GM21529 (cell line): ENCODE measurements around the gene ROBO3.

Experiments
- ATAC-seq: cut with Tn5 transposase; IDR thresholded peaks from one replicate; pipeline ENCODE4 v1.9.1; 2021; ENCODE audit not compliant: unreplicated experiment

Gene ROBO3

DNA sequence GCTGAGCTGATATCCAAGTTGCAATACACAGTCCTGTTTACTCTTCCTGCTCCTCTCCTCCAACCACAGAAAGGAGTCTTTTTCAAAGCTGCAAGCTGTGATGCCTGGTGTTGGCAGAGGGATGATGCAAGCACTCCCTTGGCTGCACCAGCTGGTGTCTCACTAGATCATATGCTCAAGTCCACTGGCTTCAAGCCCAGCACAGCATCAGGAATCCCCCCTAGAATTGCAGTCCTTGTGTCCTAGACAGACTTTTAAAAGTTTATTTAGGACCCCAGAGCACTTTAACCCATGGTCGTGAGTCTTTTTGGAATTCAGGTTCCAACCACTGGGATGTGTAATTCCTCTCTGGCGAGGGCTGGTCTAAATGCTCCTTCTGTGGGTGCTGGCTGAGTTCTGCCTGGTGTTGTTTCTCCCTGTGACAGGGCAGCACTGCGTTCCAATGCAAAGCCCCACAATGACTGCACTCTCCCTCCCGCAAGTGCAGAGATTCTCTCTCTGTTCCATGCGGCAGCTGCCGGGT lies 51.9 kb downstream of the ROBO3 start:
- ATAC-seq = no peak

GRCh38 chr11:124918950-124919349 lies 53.7 kb downstream of the ROBO3 start, which contains the start of gene HEPN1:
TSS of gene HEPN1 (plus strand) at chr11:124919250.
- ATAC-seq = no peak

DNA sequence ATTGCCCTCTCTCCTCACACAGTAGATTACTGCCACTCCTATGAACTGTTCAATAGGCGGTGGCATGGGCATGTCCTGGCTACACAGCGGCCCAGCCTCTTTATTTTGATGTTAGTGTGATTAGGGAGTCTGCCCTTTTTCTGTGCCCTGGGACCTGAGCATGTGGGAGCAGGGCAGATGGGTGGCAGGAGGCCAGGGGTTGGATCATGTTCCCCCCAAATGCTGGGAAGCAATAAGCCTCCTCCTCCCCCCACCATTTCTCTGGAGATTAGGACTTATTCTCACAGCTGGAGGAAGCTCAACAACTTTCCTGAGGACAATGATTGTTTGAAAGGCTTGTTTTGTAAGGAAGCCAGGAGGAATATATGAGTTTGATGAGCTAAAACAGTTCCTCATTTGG lies 54.7 kb downstream of the ROBO3 start:
- ATAC-seq = no peak

- ATAC-seq = no peak
Observed at GRCh38 chr11:124920356-124920755, 55.1 kb downstream of the ROBO3 start.

DNA sequence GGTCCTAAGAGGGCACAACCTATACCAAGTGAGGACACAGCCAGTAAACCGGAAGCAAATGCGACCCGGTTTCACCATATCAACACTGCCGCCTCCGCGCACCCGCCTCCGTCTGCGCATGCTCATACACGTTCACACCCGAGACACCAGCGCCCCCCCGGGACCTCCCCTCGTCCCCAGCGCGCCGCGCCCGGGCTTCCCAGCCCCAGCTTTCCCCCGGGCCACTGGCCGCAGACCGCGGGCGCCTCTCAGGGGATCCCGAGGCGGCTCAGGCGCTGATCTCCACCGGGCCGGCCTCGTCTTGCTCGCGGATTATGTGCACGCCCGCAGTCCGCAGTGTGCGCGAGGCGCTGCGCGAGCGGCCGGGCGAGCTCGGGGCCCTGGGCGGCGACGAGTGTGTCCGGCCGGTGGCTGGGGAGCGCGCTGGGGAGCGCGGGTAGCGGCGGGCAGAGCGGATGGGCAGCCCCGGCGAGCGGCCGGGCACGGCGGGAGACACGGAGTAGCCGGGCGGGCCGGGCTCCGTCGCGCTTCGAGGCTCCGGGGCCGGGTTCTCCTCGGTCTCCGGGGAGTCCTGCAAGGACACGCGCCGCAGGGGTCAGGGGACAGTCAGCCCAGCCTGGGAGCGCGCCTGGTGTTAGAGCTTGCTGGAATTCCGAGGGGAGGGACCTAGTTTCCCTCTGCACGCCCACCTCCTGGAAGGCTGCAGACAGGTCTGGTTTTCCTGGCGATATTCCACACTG lies 55.8 kb downstream of the ROBO3 start:
- peak; percentile 54 for ATAC-seq

- ATAC-seq = no peak
Observed at GRCh38 chr11:124922831-124923230, 57.6 kb downstream of the ROBO3 start.

DNA sequence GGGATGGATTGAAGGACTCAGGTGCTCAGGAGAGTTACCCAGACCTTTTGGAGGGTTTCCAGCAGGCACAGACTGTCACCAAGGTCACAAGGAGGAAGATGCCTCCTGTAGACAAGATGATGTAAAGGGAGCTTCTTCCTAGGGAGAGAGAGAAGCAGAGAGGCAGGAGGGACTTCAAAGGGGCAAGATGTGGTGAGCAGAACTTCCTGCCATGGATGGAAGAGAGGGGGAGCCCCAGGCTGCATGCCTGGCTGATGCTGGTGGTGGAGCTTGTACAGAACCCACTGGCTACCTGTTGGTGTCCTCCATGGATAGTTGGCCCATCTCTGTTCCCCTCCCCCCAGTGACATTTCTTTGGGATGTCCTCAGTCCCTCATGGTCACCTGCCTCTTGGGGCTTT lies 58.1 kb downstream of the ROBO3 start:
- no peak for ATAC-seq

GRCh38 chr11:124928942-124929665 lies 63.9 kb downstream of the ROBO3 start:
- no peak for ATAC-seq

DNA sequence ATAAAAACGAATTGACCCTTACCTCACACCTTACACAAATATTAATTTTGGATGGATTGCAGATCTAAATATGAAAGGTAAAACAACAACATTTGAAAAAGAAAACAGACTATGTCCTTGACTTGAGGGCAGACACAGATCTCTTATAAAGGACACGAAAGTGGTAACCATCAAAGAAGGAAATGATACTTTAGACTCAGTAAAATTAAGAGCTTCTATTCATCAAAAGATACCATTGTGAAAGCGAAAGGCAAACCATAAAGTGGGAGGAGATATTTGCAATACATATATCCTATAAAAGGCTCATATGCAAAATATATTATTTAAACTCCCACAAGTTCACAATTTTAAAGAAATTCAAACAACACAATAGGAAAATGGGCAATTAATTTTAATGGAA lies 65.6 kb downstream of the ROBO3 start:
- peak; percentile 98 for ATAC-seq
